Mucosa of descending colon (tissue), 3 donors: ENCODE measurements around the gene GPR78. TPM values are rescaled to one million over a fixed set of nuclear protein-coding genes. Genes with fewer than 3 reads are reported as not detected.

Experiments used
- ATAC-seq: fragments of 200-7000 bp; cut with Tn5 transposase; one replicate; pipeline ENCODE4 v1.9.1; 2020; ENCODE audit warnings: mild to moderate bottlenecking, moderate library complexity
- DNase-seq, 3 donors: peaks; one replicate each; pipeline ENCODE4 v3.0.0-alpha.2; 2020
- H3K36me3 ChIP-seq: fragments of 200-600 bp; one replicate; pipeline ENCODE4 v1.8.0; 2021; ENCODE audit warnings: low read depth, mild to moderate bottlenecking
- H3K4me1 ChIP-seq: fragments of 200-600 bp; one replicate; pipeline ENCODE4 v1.8.0; 2021; ENCODE audit warnings: low read depth, mild to moderate bottlenecking
- H3K4me3 ChIP-seq: fragments of 200-600 bp; one replicate; pipeline ENCODE4 v1.8.0; 2021; ENCODE audit warnings: mild to moderate bottlenecking
- H3K9me3 ChIP-seq: fragments of 200-600 bp; one replicate; pipeline ENCODE4 v1.8.0; 2021; ENCODE audit warnings: mild to moderate bottlenecking
- intact Hi-C, 2 donors: fragments of 100-400 bp; cut with DNase I in 1 of 2; cut with micrococcal nuclease in 1 of 2; formaldehyde crosslinking; loops; one replicate each; pipeline versions ENCODE4 v1.11.0 to v1.11.1; 2022; cut with DNase I, micrococcal nuclease
- total RNA-seq, 3 donors: library from RNA; stranded (reverse); fragmentation: NEBNext Ultra II Directional in 2 of 3; extraction: Animal tissue kit (Norgen Biotek cat#: 25700) in 2 of 3; gene quantifications; one replicate each; pipeline versions ENCODE4 v1.2.1 to v1.2.4, GENCODE V29; 2021 to 2023
- TF ChIP-seq, protein P1 (sequence below): fragments of 200-600 bp; IDR thresholded peaks from one replicate; pipeline ENCODE4 v1.8.0; 2022; ENCODE audit warnings: antibody characterized with exemption, mild to moderate bottlenecking
- donor health status: DM: no; HTN: no; CAD: no; lungs with moderate emphysema.
- donor health status: DM: no; HTN: no; CAD: no.
- donor health status: DM: no; HTN: yes; CAD: no.

Gene GPR78
- total RNA-seq, 3 donors from 2014 or later: 0.19 TPM; not detected in 2

DNA sequence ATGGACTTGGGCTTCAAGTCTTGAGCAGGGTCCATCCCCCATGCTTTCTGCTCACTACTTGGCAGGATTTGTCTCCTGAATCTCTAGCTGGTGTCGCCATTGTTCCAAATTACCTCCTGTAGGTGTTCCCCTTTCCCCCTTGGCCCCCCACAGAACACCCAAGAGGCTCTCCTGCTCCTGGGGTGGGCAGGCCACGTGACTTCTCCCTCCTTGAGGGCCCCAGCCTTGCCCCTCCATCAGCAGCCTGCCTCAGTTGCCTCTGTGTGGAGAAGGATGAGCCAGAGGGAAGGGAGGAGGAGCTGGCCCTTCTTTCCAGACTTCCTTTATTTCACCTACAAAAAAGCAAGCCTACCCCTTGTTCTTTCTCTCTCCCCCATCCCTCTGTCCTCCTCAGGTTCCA is 1.8 kb downstream of the GPR78 start:
- DNase-seq: no peak
- ATAC-seq: no peak
- TF ChIP-seq, protein P1, sequence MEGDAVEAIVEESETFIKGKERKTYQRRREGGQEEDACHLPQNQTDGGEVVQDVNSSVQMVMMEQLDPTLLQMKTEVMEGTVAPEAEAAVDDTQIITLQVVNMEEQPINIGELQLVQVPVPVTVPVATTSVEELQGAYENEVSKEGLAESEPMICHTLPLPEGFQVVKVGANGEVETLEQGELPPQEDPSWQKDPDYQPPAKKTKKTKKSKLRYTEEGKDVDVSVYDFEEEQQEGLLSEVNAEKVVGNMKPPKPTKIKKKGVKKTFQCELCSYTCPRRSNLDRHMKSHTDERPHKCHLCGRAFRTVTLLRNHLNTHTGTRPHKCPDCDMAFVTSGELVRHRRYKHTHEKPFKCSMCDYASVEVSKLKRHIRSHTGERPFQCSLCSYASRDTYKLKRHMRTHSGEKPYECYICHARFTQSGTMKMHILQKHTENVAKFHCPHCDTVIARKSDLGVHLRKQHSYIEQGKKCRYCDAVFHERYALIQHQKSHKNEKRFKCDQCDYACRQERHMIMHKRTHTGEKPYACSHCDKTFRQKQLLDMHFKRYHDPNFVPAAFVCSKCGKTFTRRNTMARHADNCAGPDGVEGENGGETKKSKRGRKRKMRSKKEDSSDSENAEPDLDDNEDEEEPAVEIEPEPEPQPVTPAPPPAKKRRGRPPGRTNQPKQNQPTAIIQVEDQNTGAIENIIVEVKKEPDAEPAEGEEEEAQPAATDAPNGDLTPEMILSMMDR: no peak

DNA sequence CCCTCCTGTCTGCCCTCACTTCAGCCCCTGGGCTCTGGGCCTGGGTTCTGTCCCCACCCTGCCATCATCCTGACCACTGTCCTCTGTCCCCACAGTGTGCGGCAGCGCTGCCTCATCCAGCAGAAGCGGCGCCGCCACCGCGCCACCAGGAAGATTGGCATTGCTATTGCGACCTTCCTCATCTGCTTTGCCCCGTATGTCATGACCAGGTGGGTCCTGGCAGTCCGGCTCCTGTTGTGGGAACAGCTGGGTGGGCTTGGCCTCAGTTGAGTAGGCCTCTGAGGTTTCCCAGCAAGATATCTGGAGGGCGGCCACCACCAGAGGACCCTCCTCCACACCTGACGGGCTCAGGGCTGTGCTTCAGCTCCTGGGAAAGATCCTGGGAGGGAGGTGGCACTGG is 2.2 kb downstream of the GPR78 start:
- no peak overlapping the region for H3K4me3 ChIP-seq
- TF ChIP-seq, protein P1: no peak
- intact Hi-C loops: no loop called here
- no peaks in the 10 kb centered on the region for H3K36me3 ChIP-seq
- ATAC-seq: no peak
- H3K4me1 ChIP-seq: no peaks in the 10 kb centered on the region
- no peak for DNase-seq
- H3K9me3 ChIP-seq: no peaks in the 10 kb centered on the region

More for the DNA sequence above, 1.8 kb downstream of the GPR78 start:
- H3K4me3 ChIP-seq: no peak overlapping the region
- H3K36me3 ChIP-seq: no peaks in the 10 kb centered on the region
- intact Hi-C loops: no loop called here
- H3K9me3 ChIP-seq: no peaks in the 10 kb centered on the region
- no peaks in the 10 kb centered on the region for H3K4me1 ChIP-seq

DNA sequence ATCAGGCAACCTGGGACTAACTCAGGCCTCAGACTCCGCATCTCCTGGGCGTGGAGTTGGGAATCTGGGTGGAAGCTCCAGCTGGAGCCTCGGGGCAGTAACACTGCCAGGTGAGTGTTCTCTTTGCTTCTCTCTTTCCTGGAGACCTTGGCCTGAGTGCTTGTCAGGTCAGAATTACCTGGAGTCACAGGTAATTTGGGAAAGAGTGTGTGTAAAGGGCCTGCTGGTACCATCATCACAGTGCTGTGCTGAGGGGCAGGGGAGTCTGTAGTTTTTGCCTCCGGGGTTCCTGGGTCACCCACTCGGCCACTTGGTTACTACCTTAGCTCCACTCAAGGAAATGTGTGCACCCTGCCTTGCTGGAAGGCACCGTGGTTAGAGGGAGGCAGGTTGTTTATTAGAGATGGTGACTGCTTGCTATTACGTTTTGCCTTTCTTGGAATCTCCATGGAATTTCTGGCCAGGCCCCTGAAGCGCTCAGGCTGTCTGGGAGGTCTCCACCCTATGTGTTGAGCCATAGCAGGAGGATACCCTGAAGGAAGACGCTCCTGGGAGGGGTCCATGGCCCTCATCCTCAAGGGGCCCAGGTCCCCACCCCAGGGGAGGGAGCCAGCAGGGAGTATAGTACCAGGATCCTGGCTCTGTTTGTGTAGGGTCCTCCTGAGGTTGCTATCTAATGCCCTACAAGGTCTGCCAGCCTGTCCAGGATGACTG is 2.9 kb downstream of the GPR78 start:
- no peaks in the 10 kb centered on the region for H3K4me1 ChIP-seq
- H3K9me3 ChIP-seq: no peaks in the 10 kb centered on the region
- no peaks in the 10 kb centered on the region for H3K36me3 ChIP-seq
- DNase-seq (no peak), ATAC-seq (no peak)
- no peak overlapping the region for H3K4me3 ChIP-seq
- TF ChIP-seq, protein P1: no peak
- intact Hi-C loops: no loop called here

DNA sequence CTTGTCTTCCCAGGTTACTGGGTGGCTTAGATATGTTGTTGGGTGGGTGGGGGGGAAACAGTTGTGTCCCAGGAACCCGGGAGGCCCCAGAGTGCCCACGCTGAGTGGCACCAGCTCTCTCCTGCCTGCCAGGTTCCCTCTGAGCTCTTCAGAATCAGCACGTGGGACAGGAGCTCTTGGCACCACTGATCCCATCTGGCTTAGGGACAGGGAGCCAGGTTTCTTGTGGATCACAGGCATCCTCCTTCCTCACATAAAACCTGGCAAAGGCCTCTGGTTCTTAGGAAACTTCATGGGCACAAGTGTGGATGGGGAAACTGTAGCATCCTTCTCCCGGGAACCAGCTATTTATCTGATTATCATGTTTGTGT is 3.4 kb downstream of the GPR78 start:
- no peaks in the 10 kb centered on the region for H3K4me1 ChIP-seq
- H3K4me3 ChIP-seq: no peak overlapping the region
- H3K9me3 ChIP-seq: no peaks in the 10 kb centered on the region
- intact Hi-C loops: no loop called here
- no peak for ATAC-seq
- no peaks in the 10 kb centered on the region for H3K36me3 ChIP-seq
- TF ChIP-seq, protein P1: no peak
- DNase-seq: no peak

DNA sequence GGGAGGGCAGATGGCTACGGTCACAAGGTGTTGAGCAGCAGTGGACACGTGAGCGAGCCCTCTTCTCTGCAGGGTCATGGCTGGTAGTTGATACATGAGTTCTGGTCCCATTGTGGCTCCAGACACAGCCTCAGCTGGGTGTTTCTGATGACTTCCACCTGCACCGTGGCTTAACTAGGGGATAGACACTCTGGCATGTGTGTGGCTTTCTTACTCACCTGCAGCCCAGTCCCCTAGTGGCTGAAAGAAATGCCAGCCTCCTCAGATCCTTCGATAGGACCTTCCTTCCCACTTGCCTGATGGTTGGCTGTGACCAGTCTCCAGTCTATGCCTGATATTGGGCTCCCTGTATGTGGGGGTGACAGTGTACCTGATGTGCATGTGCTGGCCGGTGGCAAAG is 5.0 kb downstream of the GPR78 start:
- Histone ChIP-seq H3K4me1 (no peaks in the 10 kb centered on the region), H3K9me3 (no peaks in the 10 kb centered on the region), H3K36me3 (no peaks in the 10 kb centered on the region), H3K4me3 (no peak overlapping the region)
- DNase-seq (no peak), ATAC-seq (no peak)
- intact Hi-C loops: no loop called here
- TF ChIP-seq, protein P1: no peak
